GM23248 (cell line): ENCODE measurements around the gene ODC1. TPM values are rescaled to one million over a fixed set of nuclear protein-coding genes. Genes with fewer than 3 reads are reported as not detected.

Source experiments
- DNase-seq: peaks from one replicate; pipeline ENCODE4 v3.0.0-alpha.2; 2015
- H2AFZ ChIP-seq: fragments of 200-600 bp; sonication (generic); 2 replicates; pipeline ENCODE4 v1.6.1; 2016; ENCODE audit warnings: antibody characterized with exemption
- H3F3A ChIP-seq: fragments of 200-600 bp; sonication (generic); 2 replicates; pipeline ENCODE4 v1.6.1; 2016; ENCODE audit warnings: mild to moderate bottlenecking, antibody characterized with exemption, mixed run types; ENCODE audit not compliant: insufficient read depth
- H3K27ac ChIP-seq: fragments of 200-600 bp; sonication (generic); 2 replicates; pipeline ENCODE4 v1.5.1; 2016; ENCODE audit warnings: mild to moderate bottlenecking
- H3K27me3 ChIP-seq: fragments of 200-600 bp; sonication (generic); replicated peaks from 2 replicates; pipeline ENCODE4 v1.6.1; 2016; ENCODE audit warnings: mild to moderate bottlenecking; ENCODE audit not compliant: insufficient read depth
- H3K36me3 ChIP-seq: fragments of 200-600 bp; sonication (generic); 2 replicates; pipeline ENCODE4 v1.6.1; 2016; ENCODE audit warnings: low read depth, mild to moderate bottlenecking
- H3K4me1 ChIP-seq: fragments of 200-600 bp; sonication (generic); 2 replicates; pipeline ENCODE4 v1.6.1; 2016; ENCODE audit warnings: mild to moderate bottlenecking; ENCODE audit not compliant: insufficient read depth
- H3K4me2 ChIP-seq: fragments of 200-600 bp; sonication (generic); one replicate; pipeline ENCODE4 v1.6.1; 2016; ENCODE audit warnings: mild to moderate bottlenecking; ENCODE audit not compliant: unreplicated experiment
- H3K4me3 ChIP-seq: fragments of 200-600 bp; sonication (generic); 2 replicates; pipeline ENCODE4 v1.5.1; 2016; ENCODE audit warnings: mild to moderate bottlenecking
- H3K79me2 ChIP-seq: fragments of 200-600 bp; sonication (generic); 2 replicates; pipeline ENCODE4 v1.6.1; 2016; ENCODE audit warnings: mild to moderate bottlenecking; ENCODE audit not compliant: insufficient read depth
- H3K9ac ChIP-seq: fragments of 200-600 bp; sonication (generic); 2 replicates; pipeline ENCODE4 v1.6.1; 2016; ENCODE audit warnings: mild to moderate bottlenecking
- H3K9me2 ChIP-seq: fragments of 200-600 bp; sonication (generic); 2 replicates; pipeline ENCODE4 v1.6.1; 2016; ENCODE audit warnings: mixed run types, mild to moderate bottlenecking, moderate library complexity; ENCODE audit not compliant: insufficient read depth
- H3K9me3 ChIP-seq: fragments of 200-600 bp; sonication (generic); one replicate; pipeline ENCODE4 v1.6.1; 2017; ENCODE audit warnings: low read depth
- H4K20me1 ChIP-seq: fragments of 200-600 bp; sonication (generic); 2 replicates; pipeline ENCODE4 v1.6.0; 2016; ENCODE audit not compliant: insufficient read depth
- EZH2 ChIP-seq: fragments of 200-600 bp; sonication (generic); IDR thresholded peaks from 2 replicates; pipeline ENCODE4 v1.6.1; 2018; ENCODE audit warnings: antibody characterized with exemption, mild to moderate bottlenecking; ENCODE audit not compliant: insufficient read depth, poor library complexity, severe bottlenecking
- EZH2phosphoT487 ChIP-seq: fragments of 200-600 bp; sonication (generic); IDR thresholded peaks from 2 replicates; pipeline ENCODE4 v1.6.1; 2018; ENCODE audit warnings: antibody characterized with exemption, moderate library complexity, mild to moderate bottlenecking, low read depth; ENCODE audit not compliant: insufficient read depth
- WGBS, 2 experiments: methylation state at CpG; one replicate each; pipeline ENCODE4 v1.1.6; 2015 to 2017; ENCODE audit warnings: low lambda C conversion rate in 2 of 2, low coverage in 1 of 2; ENCODE audit errors: missing lambda C conversion rate in 2 of 2; 5-methylcytosine and 5-hydroxymethylcytosine counted together
- in situ Hi-C: fragments of 300-500 bp; cut with MboI; formaldehyde crosslinking; loops from 2 replicates; pipeline ENCODE4 v1.15.0; 2020
- polyA plus RNA-seq: library from polyadenylated mRNA; unstranded; fragments of >200 nt; fragmentation: Nextera tagmentation; extraction: Ambion mirVana; gene quantifications from 2 replicates; pipeline ENCODE4 v1.2.1, GENCODE V29; 2016
- total RNA-seq: library from RNA; depleted of rRNA; stranded (reverse); fragments of >200 nt; shearing (Covaris generic); gene quantifications from 2 replicates; pipeline ENCODE4 v1.2.3, GENCODE V29; 2014; rRNA removed

The ODC1 gene
- 106 and 114 TPM in 2 replicates for total RNA-seq
- 58.3 and 61.5 TPM in 2 replicates for polyA plus RNA-seq

- Histone ChIP-seq H3K36me3 (peaks cover 17% of the 10 kb centered on the region), H3K27ac (peak within 1 kb of the TSS; percentile 90), H3K4me2 (peak within 1 kb of the TSS; percentile 88), H3K27me3 (no peaks in the 10 kb centered on the region), H2AFZ (peak within 1 kb of the TSS; percentile 62), H3K79me2 (peaks cover 32% of the 10 kb centered on the region), H3K4me3 (peak within 1 kb of the TSS; percentile 77), H3K9me3 (no peaks in the 10 kb centered on the region), H3F3A (peaks cover 21% of the 10 kb centered on the region), H4K20me1 (peaks cover 3% of the 10 kb centered on the region; the same call in 1 of the 2 replicates), H3K9ac (peak within 1 kb of the TSS; percentile 86), H3K4me1 (peaks cover 15% of the 10 kb centered on the region), H3K9me2 (no peaks in the 10 kb centered on the region)
- no peak for TF ChIP-seq EZH2
- in situ Hi-C loops: loop anchor here (25.0 kb wide), 1 partner anchor 661 kb away; no protein-coding TSS in a partner anchor
- 1% methylated on average over 15 to 26 of the region's 99 CpGs for WGBS, 2 experiments
- DNase-seq: peak; percentile 96
Measured at GRCh38 chr2:10447895-10448575, at the start of gene ODC1. Gene ODC1, minus strand, starts transcription at chr2:10448327. Its CDS starts 3,295 bp downstream, at chr2:10445032.

GRCh38 chr2:10497797-10498251, 49.7 kb upstream of the ODC1 start:
- peak; percentile 98 for DNase-seq
- H3K79me2 ChIP-seq: no peaks in the 10 kb centered on the region
- 4 to 5% methylated on average over 9 to 22 of the region's 24 CpGs for WGBS, 2 experiments
- H3K27ac ChIP-seq: no peak overlapping the region
- TF ChIP-seq EZH2: no peak
- TF ChIP-seq EZH2phosphoT487: no peak
- H3K9me2 ChIP-seq: no peaks in the 10 kb centered on the region
- no peaks in the 10 kb centered on the region for H3F3A ChIP-seq
- H3K27me3 ChIP-seq: peaks cover 21% of the 10 kb centered on the region
- H3K4me1 ChIP-seq: peaks cover 9% of the 10 kb centered on the region
- in situ Hi-C loops: no loop called here
- H2AFZ ChIP-seq: no peak overlapping the region
- H3K9ac ChIP-seq: no peak overlapping the region; the same call in 1 of the 2 replicates
- H3K36me3 ChIP-seq: no peaks in the 10 kb centered on the region
- H3K4me3 ChIP-seq: no peak overlapping the region
- H3K4me2 ChIP-seq: peak overlapping the region; percentile 25
- no peaks in the 10 kb centered on the region for H3K9me3 ChIP-seq
- no peaks in the 10 kb centered on the region for H4K20me1 ChIP-seq

- Histone ChIP-seq H3K79me2 (no peaks in the 10 kb centered on the region), H3K4me2 (no peak overlapping the region), H3K27ac (no peak overlapping the region), H2AFZ (no peak overlapping the region), H3K9ac (no peak overlapping the region), H3K9me2 (no peaks in the 10 kb centered on the region), H3K27me3 (peaks cover 19% of the 10 kb centered on the region; the same call in 1 of the 2 replicates), H3K4me1 (peaks cover 9% of the 10 kb centered on the region), H3K9me3 (no peaks in the 10 kb centered on the region), H3F3A (no peaks in the 10 kb centered on the region), H4K20me1 (no peaks in the 10 kb centered on the region), H3K36me3 (no peaks in the 10 kb centered on the region), H3K4me3 (no peak overlapping the region)
- TF ChIP-seq EZH2: no peak
- no peak for TF ChIP-seq EZH2phosphoT487
- DNase-seq: no peak
- in situ Hi-C loops: no loop called here
- WGBS, 2 experiments: 74 to 77% methylated on average over 6 to 7 of the region's 7 CpGs
Measured at GRCh38 chr2:10495988-10496313, 47.8 kb upstream of the ODC1 start.

- Histone ChIP-seq H3K9me3 (no peaks in the 10 kb centered on the region), H3K27me3 (peaks cover 19% of the 10 kb centered on the region; the same call in 1 of the 2 replicates), H3K9ac (no peak overlapping the region), H4K20me1 (no peaks in the 10 kb centered on the region), H3F3A (no peaks in the 10 kb centered on the region), H3K4me3 (no peak overlapping the region), H3K27ac (no peak overlapping the region), H3K4me2 (no peak overlapping the region), H2AFZ (no peak overlapping the region), H3K9me2 (no peaks in the 10 kb centered on the region), H3K79me2 (no peaks in the 10 kb centered on the region), H3K4me1 (peaks cover 9% of the 10 kb centered on the region), H3K36me3 (no peaks in the 10 kb centered on the region)
- in situ Hi-C loops: no loop called here
- WGBS, 2 experiments: 68 to 72% methylated on average over 22 to 24 of the region's 24 CpGs
- TF ChIP-seq EZH2: no peak
- no peak for TF ChIP-seq EZH2phosphoT487
- no peak for DNase-seq
Measured at GRCh38 chr2:10495311-10495987, 47.3 kb upstream of the ODC1 start.
